Dermis lymphatic vessel endothelial cell (primary cell): ENCODE results near the gene GSTA1. TPM values are rescaled to one million over a fixed set of nuclear protein-coding genes. Genes with fewer than 3 reads are reported as not detected.

ENCODE experiments used
- total RNA-seq: library from RNA; depleted of rRNA; stranded (reverse); fragments of >200 nt; gene quantifications from 2 replicates; pipeline ENCODE4 v1.2.1, GENCODE V29; 2014

Gene GSTA1
- total RNA-seq, result not detected in 2 replicates

DNA sequence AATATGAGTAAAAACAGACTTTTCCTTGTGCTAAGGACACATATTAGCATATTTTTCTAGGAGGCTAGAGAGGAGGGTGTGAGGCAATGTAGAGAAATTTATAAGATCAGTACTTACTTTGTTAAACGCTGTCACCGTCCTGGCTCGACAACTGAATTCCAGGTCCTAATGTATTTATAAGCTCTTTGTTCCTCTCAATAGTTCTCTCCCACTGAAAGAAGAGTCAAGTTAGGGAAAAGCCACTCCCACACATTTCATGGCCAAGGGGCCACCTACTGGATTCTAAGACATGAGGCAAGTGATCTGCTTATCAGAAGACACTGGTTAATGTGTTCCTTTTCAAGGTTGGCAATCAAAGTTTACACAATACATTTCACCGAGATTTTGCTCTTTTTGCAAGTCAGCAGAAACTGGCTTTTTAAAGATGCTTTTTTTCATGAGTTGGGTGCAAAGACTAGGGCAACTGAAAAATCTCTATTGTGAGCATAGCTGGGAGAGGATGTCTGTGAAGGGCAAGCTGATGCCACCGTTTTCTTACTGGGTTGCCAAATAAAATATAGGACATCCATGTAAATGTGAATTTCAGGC lies at the start of gene GSTA1:
Gene GSTA1 (minus strand): TSS at position 149 of the 588 bp plus-strand sequence. CDS start 4,549 bp downstream, outside the sequence.

DNA sequence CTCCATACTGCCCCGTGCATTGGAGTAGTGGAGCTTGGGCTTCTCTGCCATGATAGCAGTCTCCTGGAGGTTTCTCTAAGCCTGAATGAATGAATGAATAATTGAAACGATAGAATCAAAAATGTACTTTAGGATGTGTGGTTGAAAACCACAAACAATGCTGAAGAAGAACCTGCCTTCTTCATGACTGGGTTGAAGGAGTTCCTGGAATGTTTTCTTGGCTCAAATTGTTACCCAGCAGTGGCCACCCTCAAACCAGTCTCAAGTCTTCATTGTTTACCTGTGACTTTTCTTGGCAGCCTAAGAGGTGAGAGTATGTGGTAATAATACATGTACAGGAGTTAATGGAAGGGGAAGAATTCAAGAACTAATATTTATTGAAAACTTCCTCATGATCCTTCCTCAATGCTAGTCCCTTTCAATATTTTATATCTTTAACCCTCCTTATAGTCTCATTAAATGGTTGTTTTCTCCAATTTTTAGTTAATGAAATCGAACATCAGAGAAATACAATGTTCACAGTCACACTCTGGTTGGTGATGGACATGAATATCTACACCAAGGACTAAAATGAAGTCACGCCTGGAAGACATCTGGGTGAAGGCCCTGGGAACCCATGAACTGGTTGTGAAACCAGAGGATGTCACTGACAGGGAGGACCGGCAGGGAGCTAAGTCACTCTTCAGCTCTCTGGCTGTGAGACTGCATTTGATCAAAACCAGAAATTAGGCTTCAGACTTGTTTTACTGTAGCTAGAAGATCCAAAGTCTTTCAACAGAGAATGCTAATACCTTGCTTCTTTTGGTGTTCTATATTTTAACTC lies 37.4 kb upstream of the GSTA1 start, which contains the start of gene GSTA5:
Gene GSTA5 (minus strand): TSS at position 51 of the 823 bp plus-strand sequence.

DNA sequence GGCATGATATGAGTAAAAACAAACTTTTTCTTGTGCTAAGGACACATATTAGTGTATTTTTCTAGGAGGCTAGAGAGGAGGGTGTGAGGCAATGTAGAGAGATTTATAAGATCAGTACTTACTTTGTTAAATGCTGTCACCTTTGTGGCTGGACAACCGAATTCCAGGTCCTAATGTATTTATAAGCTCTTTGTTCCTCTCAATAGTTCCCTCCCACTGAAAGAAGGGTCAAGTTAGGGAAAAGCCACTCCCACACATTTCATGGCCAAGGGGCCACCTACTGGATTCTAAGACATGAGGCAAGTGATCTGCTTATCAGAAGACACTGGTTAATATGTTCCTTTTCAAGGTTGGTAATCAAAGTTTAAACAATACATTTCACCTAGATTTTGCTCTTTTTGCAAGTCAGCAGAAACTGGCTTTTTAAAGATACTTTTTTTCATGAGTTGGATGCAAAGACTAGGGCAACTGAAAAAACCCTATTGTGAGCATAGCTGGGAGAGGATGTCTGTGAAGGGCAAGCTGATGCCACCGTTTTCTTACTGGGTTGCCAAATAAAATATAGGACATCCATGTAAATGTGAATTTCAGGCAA lies 40.2 kb downstream of the GSTA1 start, which contains the start of gene GSTA2:
Gene GSTA2 (minus strand): TSS at position 154 of the 595 bp plus-strand sequence. CDS start 5,528 bp downstream, outside the sequence.

Other genes starting within 250 kb of the GSTA1 start
- gene TRAM2, start 226.8 kb downstream of the GSTA1 start, total RNA-seq, result 10.1 and 10.6 TPM in 2 replicates
- gene TMEM14A, start 132.7 kb downstream of the GSTA1 start, total RNA-seq, result 8.7 and 15.3 TPM in 2 replicates
- not detected in 2 replicates for gene GSTA2, start 40.3 kb downstream of the GSTA1 start, total RNA-seq
- not detected in 2 replicates for gene GSTA5, start 37.0 kb upstream of the GSTA1 start, total RNA-seq
- gene GSTA3, start 105.9 kb upstream of the GSTA1 start, total RNA-seq, result not detected in 2 replicates
- 11.9 and 20.9 TPM in 2 replicates for gene GSTA4, start 191.5 kb upstream of the GSTA1 start, total RNA-seq